Kidney (tissue), 14 donors: ENCODE data around the gene TEX14. TPM values are rescaled to one million over a fixed set of nuclear protein-coding genes. Genes with fewer than 3 reads are reported as not detected.
A peak's percentile ranks its signal among the peaks of the same experiment; 100 is the strongest.

Experiments
- DNase-seq, 5 donors: peaks; one replicate each; pipeline ENCODE4 v3.0.0-alpha.2; 2013 to 2020
- FAIRE-seq: peaks from 2 replicates; lab custom pipeline; 2012; peaks lifted over from hg19 to GRCh38; lab: Jason Lieb, UNC
- H3K27ac ChIP-seq, 2 donors: one replicate each; pipeline ENCODE4 v1.7.0; 2013; ENCODE audit warnings: low read depth in 2 of 2, low read length in 2 of 2, inconsistent platforms in 1 of 2
- H3K27me3 ChIP-seq: one replicate; pipeline ENCODE4 v1.7.1; 2013; ENCODE audit warnings: low read length, inconsistent platforms; ENCODE audit not compliant: control insufficient read depth, insufficient read depth
- H3K36me3 ChIP-seq, 3 donors: one replicate each; pipeline versions ENCODE4 v1.7.0 to v1.7.1; 2013; ENCODE audit warnings: low read length in 3 of 3, control low read depth in 1 of 3, inconsistent platforms in 1 of 3; ENCODE audit not compliant: insufficient read depth in 3 of 3, control insufficient read depth in 2 of 3
- H3K4me1 ChIP-seq, 3 donors: one replicate each; pipeline versions ENCODE4 v1.7.0 to v1.7.1; 2013; ENCODE audit warnings: low read length in 3 of 3, inconsistent platforms in 1 of 3, low read depth in 1 of 3; ENCODE audit not compliant: control insufficient read depth in 2 of 3, insufficient read depth in 2 of 3
- H3K4me3 ChIP-seq, 3 donors: one replicate each; pipeline versions ENCODE4 v1.7.0 to v1.8.1; 2013; ENCODE audit warnings: low read length in 3 of 3, control low read depth in 1 of 3, inconsistent platforms in 1 of 3
- H3K9ac ChIP-seq, 3 donors: one replicate each; pipeline versions ENCODE4 v1.7.0 to v1.7.1; 2013; ENCODE audit warnings: low read length in 3 of 3, control low read depth in 1 of 3, inconsistent platforms in 1 of 3
- H3K9me3 ChIP-seq, 3 donors: one replicate each; pipeline versions ENCODE4 v1.7.0 to v1.7.1; 2013; ENCODE audit warnings: low read length in 3 of 3, control low read depth in 1 of 3, inconsistent platforms in 1 of 3; ENCODE audit not compliant: control insufficient read depth in 2 of 3, insufficient read depth in 1 of 3
- intact Hi-C: fragments of 100-400 bp; cut with DNase I; formaldehyde crosslinking; loops from one replicate; pipeline ENCODE4 v1.11.1; 2022
- polyA plus RNA-seq: library from polyadenylated mRNA; stranded (reverse); fragments of 350-450 nt; fragmentation: Illumina TruSeq; extraction: RNeasy Lipid Tissue Mini Kit (QIAGEN cat#74804); gene quantifications from one replicate; pipeline ENCODE4 v1.2.3, GENCODE V29; 2014; ENCODE audit warnings: low read depth, low replicate concordance; ENCODE audit not compliant: insufficient read depth
- total RNA-seq: library from RNA; stranded (reverse); fragmentation: NEBNext Ultra II Directional; extraction: Animal tissue kit (Norgen Biotek cat#: 25700); gene quantifications from one replicate; pipeline ENCODE4 v1.2.1, GENCODE V29; 2021
- TF ChIP-seq, protein P1 (sequence below): IDR thresholded peaks from 3 replicates; pipeline ENCODE4 v1.5.1; 2012; ENCODE audit warnings: mild to moderate bottlenecking, moderate library complexity, borderline replicate concordance; ENCODE audit not compliant: insufficient read depth; ENCODE audit errors: extremely low read depth
- donor health status: control.
- donor health status: control.
- donor health status: control.
- donor health status: control.
- donor health status: control.
- donor health status: DM: yes; HTN: yes; CAD: no.
- donor health status: Normal renal cell carcinoma (clear cell type).

Gene TEX14
- total and polyA plus RNA-seq, 2 donors from 2014 or later = 0.09 to 0.22 TPM

DNA sequence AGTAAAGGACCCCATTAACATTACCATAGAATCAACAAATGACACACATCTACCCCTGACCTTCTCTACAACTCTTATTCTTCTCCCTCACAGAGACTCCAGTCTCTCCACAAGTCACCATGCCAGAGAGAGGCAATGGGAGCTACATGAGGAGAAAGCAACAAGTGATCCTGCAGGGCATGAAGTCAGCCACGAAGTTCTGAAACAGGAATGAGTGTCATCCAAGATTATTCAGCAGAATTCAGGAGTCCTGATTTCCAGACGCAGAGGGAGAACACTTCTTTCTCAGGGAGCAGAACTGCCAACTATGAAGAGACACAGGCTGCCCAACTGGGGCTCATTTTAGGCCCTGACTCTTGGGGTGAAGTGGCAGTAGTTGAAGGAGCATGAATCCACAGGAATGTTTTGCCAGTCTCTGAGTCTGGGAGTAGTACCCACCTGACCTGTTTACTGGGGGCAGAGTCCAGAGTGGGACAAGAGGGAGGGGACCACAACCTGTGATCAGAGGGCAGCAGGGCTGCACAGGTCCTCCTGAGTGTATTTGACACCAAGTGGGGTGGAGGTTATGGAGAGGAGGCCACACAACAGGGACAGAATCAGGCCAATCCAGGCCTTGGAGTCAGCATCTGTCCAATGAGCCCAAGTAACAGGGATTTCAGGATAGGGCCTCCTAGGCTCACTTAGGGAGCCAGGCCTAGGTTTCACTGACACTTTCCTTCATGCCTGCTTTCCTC lies 175.0 kb downstream of the TEX14 start:
- H3K4me1 ChIP-seq = peaks cover 3 to 32% (median 20%) of the 10 kb centered on the region in 3 donors
- H3K9ac ChIP-seq = peak overlapping the region; percentile 42 to 87 (median 62)
- no peak for FAIRE-seq
- DNase-seq = peak in 3 of 5 donors; percentile 42 to 71 (median 68)
- peak overlapping the region; percentile 89 to 91 for H3K27ac ChIP-seq
- peaks cover 0 to 5% (median 0%) of the 10 kb centered on the region in 3 donors for H3K36me3 ChIP-seq
- peak overlapping the region; percentile 73 to 97 (median 91) for H3K4me3 ChIP-seq
- intact Hi-C loops = no loop called here
- TF ChIP-seq, protein P1, sequence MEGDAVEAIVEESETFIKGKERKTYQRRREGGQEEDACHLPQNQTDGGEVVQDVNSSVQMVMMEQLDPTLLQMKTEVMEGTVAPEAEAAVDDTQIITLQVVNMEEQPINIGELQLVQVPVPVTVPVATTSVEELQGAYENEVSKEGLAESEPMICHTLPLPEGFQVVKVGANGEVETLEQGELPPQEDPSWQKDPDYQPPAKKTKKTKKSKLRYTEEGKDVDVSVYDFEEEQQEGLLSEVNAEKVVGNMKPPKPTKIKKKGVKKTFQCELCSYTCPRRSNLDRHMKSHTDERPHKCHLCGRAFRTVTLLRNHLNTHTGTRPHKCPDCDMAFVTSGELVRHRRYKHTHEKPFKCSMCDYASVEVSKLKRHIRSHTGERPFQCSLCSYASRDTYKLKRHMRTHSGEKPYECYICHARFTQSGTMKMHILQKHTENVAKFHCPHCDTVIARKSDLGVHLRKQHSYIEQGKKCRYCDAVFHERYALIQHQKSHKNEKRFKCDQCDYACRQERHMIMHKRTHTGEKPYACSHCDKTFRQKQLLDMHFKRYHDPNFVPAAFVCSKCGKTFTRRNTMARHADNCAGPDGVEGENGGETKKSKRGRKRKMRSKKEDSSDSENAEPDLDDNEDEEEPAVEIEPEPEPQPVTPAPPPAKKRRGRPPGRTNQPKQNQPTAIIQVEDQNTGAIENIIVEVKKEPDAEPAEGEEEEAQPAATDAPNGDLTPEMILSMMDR = no peak
- H3K27me3 ChIP-seq = no peaks in the 10 kb centered on the region
- H3K9me3 ChIP-seq = no peaks in the 10 kb centered on the region

DNA sequence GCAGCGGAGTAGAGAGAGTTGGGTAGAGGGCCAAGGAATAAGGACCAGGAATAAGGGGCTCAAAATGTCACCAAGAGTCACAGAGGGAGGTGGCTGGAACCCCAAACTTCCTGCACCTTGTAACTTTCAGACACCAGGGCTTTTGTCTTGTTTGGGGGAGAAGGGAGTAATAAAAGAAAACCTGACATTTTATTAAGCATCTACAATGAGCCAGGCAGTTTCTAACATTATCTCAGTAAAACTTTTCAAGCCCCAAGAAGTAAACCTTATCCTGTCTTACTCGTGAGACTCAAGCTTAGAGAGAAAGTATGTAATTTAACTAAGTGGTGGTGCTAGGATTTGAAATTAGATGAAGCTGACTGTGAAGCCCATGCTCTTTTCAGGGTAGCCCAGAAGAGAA lies 176.6 kb downstream of the TEX14 start:
- FAIRE-seq (no peak), DNase-seq (no peak)
- Histone ChIP-seq H3K4me1 (peaks cover 3 to 32% (median 20%) of the 10 kb centered on the region in 3 donors), H3K4me3 (peak overlapping the region in 2 of 3 donors; percentile 33 to 55), H3K27me3 (no peaks in the 10 kb centered on the region), H3K9me3 (no peaks in the 10 kb centered on the region), H3K36me3 (peaks cover 2 to 14% (median 14%) of the 10 kb centered on the region in 3 donors), H3K27ac (peak overlapping the region in 1 of 2 donors; percentile 81), H3K9ac (peak overlapping the region in 2 of 3 donors; percentile 5 to 60)
- TF ChIP-seq, protein P1 = no peak
- intact Hi-C loops = no loop called here

DNA sequence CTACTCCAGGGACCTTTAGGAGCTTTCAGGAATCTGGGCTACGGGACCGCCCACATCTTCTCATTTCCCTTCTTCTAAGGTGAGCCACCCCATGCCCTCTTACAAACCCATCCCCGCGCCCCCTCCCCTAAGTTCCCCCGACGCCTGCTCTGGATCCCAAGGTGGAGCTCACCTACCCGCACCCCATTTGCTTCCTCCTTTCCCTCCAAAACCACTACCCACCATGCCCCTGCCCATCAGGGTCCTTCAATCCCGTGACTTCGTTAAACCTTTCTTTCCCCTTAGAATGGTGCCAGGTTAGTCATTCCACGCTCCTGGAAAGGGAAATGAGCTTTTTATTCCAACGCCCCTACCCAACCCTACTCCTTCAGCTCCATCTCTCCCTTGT lies 177.1 kb downstream of the TEX14 start:
- H3K27ac ChIP-seq = peak overlapping the region; percentile 72 to 81
- H3K36me3 ChIP-seq = peaks cover 2 to 20% (median 19%) of the 10 kb centered on the region in 3 donors
- FAIRE-seq = no peak
- peaks cover 3 to 32% (median 16%) of the 10 kb centered on the region in 3 donors for H3K4me1 ChIP-seq
- peak overlapping the region in 2 of 3 donors; percentile 27 to 60 for H3K9ac ChIP-seq
- intact Hi-C loops = no loop called here
- no peaks in the 10 kb centered on the region for H3K9me3 ChIP-seq
- no peak for DNase-seq
- no peaks in the 10 kb centered on the region for H3K27me3 ChIP-seq
- H3K4me3 ChIP-seq = peak overlapping the region in 2 of 3 donors; percentile 14 to 55
- TF ChIP-seq, protein P1 = no peak
